NCI-H128 (cell line): Measurements from ENCODE around the gene MTCH1.
"Not testable (repeated sequence)": the region's sequence is repeated elsewhere in the genome, so short reads cannot be mapped to it uniquely, and the experiment has no call there.

Experiments
- DNase-seq: peaks from one replicate; lab custom pipeline; 2025; ENCODE audit not compliant: unreplicated experiment; lab: John Stamatoyannopoulos, UW

Gene MTCH1

DNA sequence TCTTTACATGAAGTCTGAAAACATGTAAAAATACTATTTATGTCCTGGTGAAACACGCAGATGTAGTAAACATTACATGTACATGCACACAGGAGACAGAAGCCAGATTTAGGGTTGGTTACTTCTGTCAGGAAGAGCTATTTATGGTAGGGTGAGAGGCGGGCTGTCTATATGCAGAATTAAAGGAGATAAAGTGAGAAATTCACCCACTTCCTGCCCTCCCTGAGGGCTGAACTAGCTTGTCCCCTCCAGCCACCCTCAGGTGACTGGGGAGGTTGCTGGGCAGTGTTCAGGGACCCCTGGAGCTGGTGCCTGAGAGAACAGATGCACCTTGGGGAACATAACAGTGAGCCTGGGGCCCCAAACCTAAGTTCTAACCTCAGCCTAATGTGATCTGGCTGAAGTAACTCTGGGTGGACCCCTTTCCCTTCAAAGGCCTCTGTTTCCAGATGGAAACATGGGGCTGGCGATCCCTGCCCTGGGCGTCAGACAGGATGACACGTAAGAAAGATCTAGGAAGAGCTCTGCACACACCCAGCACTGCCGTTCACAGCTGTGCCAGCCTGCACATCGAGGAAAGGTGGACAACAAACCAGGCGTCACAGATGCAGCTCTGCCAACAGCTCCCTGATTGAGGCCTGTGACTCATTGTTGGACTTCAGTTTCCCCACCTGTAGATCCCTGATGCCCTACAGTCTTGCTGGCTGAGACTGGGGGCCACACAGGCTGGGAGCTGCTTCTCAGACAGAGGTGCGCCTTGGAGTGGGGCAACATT is 30.1 kb downstream of the MTCH1 start:
- DNase-seq: no peak

DNA sequence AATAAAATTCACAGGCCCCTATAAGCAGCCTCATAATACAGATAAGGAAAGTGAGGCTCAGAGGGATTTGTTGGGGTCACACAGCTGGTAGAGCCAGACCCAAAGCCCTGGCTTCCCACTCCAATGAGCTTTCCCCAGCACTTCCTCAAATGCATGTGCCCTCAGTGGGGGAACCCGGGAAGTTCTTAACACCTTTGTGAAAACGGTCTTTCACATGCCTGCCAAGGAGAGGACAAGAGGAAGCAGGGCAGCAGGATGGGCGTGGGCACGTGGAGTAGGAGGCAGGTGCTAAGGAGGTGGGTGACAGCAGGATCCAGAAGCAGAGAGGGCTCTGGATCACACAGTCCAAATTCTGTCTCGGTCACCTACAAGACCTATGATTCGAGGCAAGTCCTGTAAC is 30.9 kb downstream of the MTCH1 start:
- DNase-seq: no peak

DNA sequence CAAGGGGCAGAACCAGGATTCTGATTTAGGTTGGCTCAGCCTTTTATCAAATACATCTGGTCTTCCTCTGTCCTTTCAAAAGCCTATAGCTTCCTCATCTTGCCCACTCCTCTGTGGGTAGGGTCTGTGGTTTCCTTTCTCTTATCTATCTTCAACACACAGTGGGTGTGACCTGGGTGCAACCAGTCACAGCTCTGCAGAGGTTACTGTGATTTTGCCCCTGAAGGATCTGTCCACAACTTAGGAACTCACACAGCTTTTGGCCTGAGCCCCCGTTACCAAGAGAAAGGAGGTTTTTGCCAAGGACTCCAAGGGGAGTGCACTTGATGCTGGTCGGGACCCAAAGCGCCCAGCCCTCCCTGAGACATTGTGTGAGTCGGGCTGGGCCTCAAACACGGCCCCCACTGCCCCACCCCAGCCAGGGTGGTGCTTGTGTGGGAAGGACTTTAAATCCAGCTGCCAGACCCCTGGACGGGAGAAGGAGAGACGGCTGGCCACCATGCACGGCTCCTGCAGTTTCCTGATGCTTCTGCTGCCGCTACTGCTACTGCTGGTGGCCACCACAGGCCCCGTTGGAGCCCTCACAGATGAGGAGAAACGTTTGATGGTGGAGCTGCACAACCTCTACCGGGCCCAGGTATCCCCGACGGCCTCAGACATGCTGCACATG is 31.6 kb downstream of the MTCH1 start, which contains the start of gene PI16:
TSS of gene PI16 (plus strand) at position 477 of the 670 bp plus-strand sequence. CDS start at position 500, 23 bp downstream.
- no peak for DNase-seq

- no peak for DNase-seq
Observed at GRCh38 chr6:36953931-36954261, 32.1 kb downstream of the MTCH1 start.

- DNase-seq: no peak
Observed at GRCh38 chr6:36949636-36950035, 36.4 kb downstream of the MTCH1 start.

DNA sequence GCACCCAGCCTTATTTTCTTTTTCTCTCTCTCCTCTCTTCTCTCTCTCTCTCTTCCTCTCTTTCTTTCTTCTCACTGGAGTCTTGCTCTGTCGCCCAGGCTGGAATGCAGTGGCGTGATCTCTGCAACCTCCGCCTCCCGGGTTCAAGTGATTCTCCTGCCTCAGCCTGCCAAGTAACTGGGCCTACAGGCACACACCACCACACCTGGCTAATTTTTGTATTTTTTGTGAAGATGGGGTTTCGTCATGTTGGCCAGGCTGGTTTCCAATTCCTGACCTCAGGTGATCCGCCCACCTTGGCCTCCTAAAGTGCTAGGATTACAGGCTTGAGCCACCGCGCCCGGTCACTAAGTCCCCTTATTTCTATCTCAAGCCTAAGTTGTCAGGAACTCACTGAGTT is 36.9 kb downstream of the MTCH1 start:
- DNase-seq: not testable (repeated sequence)

DNA sequence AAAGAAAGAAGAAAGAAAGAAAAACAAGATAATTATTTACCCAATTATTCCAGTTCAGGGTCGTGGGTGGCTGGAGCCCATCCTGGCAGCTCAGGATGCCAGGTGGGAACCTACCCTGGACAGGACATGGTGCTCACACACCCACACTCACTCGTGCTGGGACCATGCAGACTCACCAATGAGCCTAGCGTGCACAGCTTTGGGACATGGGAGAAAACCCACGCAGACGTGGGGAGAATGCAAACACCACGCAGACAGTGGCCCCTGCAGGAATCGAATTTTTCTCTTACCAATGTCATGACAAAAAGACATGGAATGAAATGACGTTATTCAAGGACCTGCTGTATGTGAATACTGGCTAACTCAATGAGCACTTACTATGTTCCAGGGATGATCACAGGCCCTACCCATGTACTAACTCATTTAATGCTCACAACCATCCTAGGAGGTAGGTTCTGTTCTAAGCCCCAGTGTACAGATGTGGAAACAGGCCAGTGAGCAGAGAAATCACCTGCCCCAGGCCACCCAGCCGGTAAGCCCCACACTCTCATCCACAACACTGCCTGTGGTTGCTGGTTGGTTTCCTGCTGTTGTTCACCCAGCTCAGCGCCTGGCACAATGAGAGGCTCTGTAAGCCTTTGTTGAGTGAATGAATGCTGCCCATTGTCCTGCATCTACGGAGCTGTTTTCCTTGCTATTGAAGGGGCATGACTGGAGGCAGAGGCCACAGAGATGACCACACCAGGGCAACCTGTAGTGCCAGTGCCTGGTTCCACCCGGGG is 38.2 kb downstream of the MTCH1 start:
- no peak for DNase-seq

DNA sequence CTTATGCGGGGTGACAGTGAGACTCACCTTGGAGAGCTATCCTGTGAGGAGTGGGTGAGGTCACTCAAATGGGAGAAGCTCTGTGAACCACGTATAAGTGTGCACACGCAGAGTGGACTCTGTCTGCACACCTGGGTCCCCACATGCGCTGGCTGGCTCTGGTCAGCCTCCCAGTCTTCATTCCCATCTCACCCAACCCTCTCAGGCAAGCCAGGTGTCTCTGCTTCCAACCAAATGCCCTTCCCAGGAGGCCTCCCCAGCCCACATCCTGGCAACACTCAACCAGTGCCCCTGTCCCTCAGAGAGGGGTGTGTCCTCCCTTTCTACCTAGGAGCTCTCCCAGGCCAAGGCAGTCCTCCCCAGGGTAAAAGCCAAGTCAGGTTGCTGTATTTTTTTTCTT is 39.5 kb downstream of the MTCH1 start:
- DNase-seq: no peak

GRCh38 chr6:36945301-36945700 is 40.7 kb downstream of the MTCH1 start:
- DNase-seq: no peak

GRCh38 chr6:36944650-36945049 is 41.3 kb downstream of the MTCH1 start:
- no peak for DNase-seq

GRCh38 chr6:36942329-36942728 is 43.7 kb downstream of the MTCH1 start:
- DNase-seq: not testable (repeated sequence)

DNA sequence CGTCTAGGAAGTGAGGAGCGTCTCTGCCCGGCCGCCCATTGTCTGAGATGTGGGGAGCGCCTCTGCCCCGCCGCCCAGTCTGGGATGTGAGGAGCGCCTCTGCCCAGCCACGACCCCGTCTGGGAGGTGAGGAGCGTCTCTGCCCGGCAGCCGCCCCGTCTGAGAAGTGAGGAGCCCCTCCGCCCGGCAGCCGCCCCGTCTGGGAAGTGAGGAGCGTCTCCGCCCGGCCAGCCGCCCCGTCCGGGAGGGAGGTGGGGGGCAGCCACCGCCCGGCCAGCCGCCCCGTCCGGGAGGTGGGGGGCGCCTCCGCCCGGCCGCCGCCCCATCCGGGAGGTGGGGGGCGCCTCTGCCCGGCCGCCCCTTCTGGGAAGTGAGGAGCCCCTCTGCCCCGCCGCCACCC is 44.4 kb downstream of the MTCH1 start:
- DNase-seq: not testable (repeated sequence)

DNA sequence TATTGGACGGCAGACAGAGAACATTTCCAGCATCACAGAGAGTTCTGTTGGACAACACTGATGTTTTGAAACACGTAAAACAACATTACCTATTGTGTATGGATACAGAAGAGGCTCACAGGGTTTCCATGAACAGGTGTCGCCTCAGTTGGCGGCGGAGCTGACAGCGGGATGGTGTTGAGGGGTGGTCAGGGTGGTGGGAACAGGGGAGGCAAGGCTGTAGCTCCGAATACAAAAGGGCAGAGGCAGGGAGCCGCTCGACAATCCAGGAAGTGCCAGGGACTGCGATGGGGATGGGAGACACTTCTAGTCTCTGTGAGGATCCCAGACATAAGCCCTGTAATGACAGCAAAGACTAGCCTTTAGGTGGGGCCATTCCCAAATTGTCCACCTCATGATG is 46.0 kb downstream of the MTCH1 start:
- no peak for DNase-seq

GRCh38 chr6:36939005-36939404 is 47.0 kb downstream of the MTCH1 start:
- DNase-seq: not testable (repeated sequence)

DNA sequence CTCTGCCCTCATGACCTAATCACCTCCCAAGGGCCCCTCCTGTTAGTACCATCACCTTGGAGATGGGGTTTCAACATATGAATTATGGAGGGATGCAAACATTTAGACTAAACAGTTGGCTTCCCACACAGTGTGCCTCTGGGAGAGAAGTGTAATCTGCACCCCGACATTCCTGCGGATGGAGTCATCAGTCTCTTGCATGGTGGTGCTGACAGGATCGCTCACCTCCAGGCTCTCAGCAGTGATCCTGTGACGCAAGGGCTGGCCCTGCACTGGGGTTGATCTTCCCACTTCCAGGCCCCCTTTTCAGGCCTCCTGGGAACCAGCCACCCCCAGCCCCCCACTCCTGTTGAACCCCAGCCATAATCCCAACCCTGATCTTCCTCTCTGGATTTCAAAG is 47.5 kb downstream of the MTCH1 start:
- DNase-seq: no peak

DNA sequence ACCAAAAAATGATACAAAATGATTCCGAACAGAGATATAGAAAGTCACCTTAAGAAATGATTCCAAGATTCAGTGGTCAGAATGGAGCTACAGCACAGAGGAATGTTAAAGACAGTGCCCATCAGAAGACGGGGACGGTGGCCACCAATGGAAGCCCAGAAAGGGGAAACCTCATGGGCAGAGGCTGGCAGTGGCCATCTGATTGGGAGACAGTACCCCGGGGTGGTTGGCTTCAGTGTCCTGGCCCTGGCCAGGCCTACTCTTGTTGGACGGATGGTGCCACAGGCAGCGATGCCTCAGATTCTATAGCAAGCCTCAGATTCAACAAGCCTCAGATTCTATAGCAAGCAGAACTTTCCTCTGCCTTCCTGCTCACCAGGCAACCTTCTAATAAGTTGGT is 48.1 kb downstream of the MTCH1 start:
- DNase-seq: no peak

GRCh38 chr6:36936824-36937223 is 49.2 kb downstream of the MTCH1 start:
- no peak for DNase-seq

DNA sequence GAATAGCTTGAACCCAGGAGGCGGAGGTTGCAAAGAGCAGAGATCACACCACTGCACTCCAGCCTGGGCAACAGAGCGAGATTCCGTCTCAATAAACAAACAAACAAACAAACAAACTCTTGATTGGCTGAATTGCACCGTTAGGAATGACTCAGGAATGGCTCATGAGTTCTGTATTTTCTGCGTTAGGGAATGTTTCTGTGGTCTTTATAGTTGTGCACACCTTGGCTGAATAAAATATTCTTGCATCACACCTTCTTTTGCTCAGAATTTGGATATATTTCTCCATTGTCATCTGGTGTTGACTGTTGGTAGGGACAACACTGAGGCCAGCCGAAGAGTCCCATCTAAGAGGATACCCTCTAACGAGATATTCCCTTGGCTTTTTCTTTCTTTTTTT is 51.1 kb downstream of the MTCH1 start:
- DNase-seq: no peak

DNA sequence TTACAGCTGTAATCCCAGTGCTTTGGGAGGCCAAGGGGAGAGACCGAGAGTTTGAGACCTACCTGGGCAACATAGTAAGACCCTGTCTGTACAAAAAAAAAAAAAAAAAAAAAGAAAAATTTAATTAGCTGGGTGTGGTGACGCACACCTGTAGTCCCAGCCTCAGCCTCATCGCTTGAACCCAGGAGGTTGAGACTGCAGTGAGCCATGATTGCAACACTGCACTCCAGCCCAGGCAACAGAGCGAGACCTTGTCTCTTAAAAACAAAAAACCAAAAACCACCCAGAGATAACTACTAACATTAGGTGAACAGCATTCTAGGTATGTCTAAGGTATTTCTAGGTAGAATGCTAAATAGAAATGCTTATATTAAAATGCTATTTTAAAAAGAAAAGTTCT is 52.5 kb downstream of the MTCH1 start:
- DNase-seq: no peak

DNA sequence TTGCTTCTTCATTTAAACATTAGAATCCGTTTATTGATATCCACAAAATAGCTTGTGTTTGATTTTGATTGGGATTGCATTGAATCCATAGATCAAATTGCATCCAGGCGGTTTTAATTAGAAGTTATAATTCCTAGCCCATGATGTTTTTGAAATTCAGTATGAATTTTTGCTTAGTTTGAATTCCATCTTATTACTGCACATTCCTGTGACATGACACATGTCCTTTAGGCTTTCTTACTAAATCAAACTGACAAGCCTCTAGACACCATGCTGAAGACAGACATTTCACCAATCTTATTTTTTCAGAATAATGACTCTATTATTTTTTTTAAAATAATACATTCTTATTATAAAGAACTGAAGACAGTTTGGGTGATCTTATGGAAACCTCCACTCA is 52.9 kb downstream of the MTCH1 start:
- no peak for DNase-seq

DNA sequence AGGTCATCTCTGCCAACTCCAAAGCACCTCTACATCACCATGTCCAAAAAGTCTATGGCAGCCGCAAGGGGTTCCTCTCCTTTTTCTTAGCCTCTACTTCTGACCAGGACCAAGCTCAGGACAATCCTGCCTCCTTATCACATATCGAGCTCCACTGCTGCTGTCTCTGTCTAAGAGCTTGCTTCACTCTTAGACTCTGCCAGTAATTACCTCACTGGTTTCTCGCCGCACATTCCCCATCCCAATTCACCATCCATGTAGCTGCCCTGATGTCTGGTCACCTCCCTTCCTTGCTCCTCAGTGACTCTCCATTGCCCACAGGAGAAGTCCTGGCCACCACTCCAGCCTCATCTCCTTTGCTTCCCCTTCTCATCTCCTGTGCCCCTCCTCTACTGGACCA is 55.5 kb downstream of the MTCH1 start:
- DNase-seq: no peak

GRCh38 chr6:36929607-36930006 is 56.4 kb downstream of the MTCH1 start:
- no peak for DNase-seq
